Subcutaneous preadipocyte (primary cell): ENCODE measurements around the gene CGB5. TPM values are rescaled to one million over a fixed set of nuclear protein-coding genes. Genes with fewer than 3 reads are reported as not detected.

ENCODE experiments used
- small RNA-seq: library from RNA; depleted of rRNA; stranded (forward); fragments of <200 nt; gene quantifications from one replicate; pipeline ENCODE3, GENCODE V24; 2012
- total RNA-seq: library from RNA; depleted of rRNA; stranded (reverse); fragments of >200 nt; gene quantifications from 2 replicates; pipeline ENCODE4 v1.2.3, GENCODE V29; 2012

CGB5 gene
- total RNA-seq = not detected in 2 replicates

GRCh38 chr19:49043548-49043947, at the start of gene CGB5:
Gene CGB5, plus strand, starts transcription at chr19:49043848. Its CDS starts 362 bp downstream, at chr19:49044210.

GRCh38 chr19:49017041-49017665, 26.5 kb upstream of the CGB5 start, which contains the start of gene LHB:
Gene LHB, minus strand, starts transcription at chr19:49017091. Its CDS starts 10 bp downstream, at chr19:49017081.

GRCh38 chr19:49024233-49024632, 19.4 kb upstream of the CGB5 start, which contains the start of gene CGB3:
Gene CGB3, minus strand, starts transcription at chr19:49024333. Its CDS starts 362 bp downstream, at chr19:49023971.

GRCh38 chr19:49031642-49032301, 11.9 kb upstream of the CGB5 start, which contains the start of gene CGB2:
Gene CGB2, plus strand, starts transcription at chr19:49031890. Its CDS starts 206 bp downstream, at chr19:49032096.

GRCh38 chr19:49036815-49037214, 6.8 kb upstream of the CGB5 start, which contains the start of gene CGB1:
Gene CGB1, minus strand, starts transcription at chr19:49036895. Its CDS starts 184 bp downstream, at chr19:49036711.

GRCh38 chr19:49049011-49049410, 5.4 kb downstream of the CGB5 start, which contains the start of gene CGB8:
Gene CGB8, minus strand, starts transcription at chr19:49049111. Its CDS starts 372 bp downstream, at chr19:49048739.

GRCh38 chr19:49057636-49058234, 14.1 kb downstream of the CGB5 start, which contains the start of gene CGB7:
Gene CGB7, minus strand, starts transcription at chr19:49057749. Its CDS starts 2,374 bp downstream, at chr19:49055375.

GRCh38 chr19:49064768-49065611, 21.3 kb downstream of the CGB5 start, which contains the start of gene NTF4:
Gene NTF4, minus strand, starts transcription at chr19:49064818. Its CDS starts 2,821 bp downstream, at chr19:49061997.

GRCh38 chr19:49085020-49085867, 41.6 kb downstream of the CGB5 start, which contains the start of gene SNRNP70:
Gene SNRNP70, plus strand, starts transcription at chr19:49085451. Its CDS starts 964 bp downstream, at chr19:49086415.

Small RNA genes lying within 50 kb of the gene (small RNA-seq; reads per million reads assigned to genes)
- not detected for gene MIR6798
- gene RN7SL708P = not detected

Other genes starting within 250 kb of the CGB5 start
- gene BCAT2, start 232.8 kb upstream of the CGB5 start, total RNA-seq = 43.7 and 44.2 TPM in 2 replicates
- gene HSD17B14, start 207.4 kb upstream of the CGB5 start, total RNA-seq = 1.1 and 1.4 TPM in 2 replicates
- gene PLEKHA4, start 175.2 kb upstream of the CGB5 start, total RNA-seq = 16.4 and 21.3 TPM in 2 replicates
- gene PPP1R15A, start 171.4 kb upstream of the CGB5 start, total RNA-seq = 41.5 and 55.9 TPM in 2 replicates
- gene TULP2, start 145.1 kb upstream of the CGB5 start, total RNA-seq = 0.37 TPM in 1 of 2 replicates, not detected in the other
- 134 and 211 TPM in 2 replicates for gene NUCB1, start 143.5 kb upstream of the CGB5 start, total RNA-seq
- gene DHDH, start 110.1 kb upstream of the CGB5 start, total RNA-seq = not detected in 2 replicates
- 47.0 and 70.8 TPM in 2 replicates for gene BAX, start 89.0 kb upstream of the CGB5 start, total RNA-seq
- gene FTL, start 78.5 kb upstream of the CGB5 start, total RNA-seq = 2,886 and 3,269 TPM in 2 replicates
- gene GYS1, start 50.5 kb upstream of the CGB5 start, total RNA-seq = 55.1 and 57.0 TPM in 2 replicates
- gene RUVBL2, start 50.0 kb upstream of the CGB5 start, total RNA-seq = 301 and 328 TPM in 2 replicates
- gene LHB, start 26.8 kb upstream of the CGB5 start, total RNA-seq = not detected in 2 replicates
- not detected in 2 replicates for gene CGB3, start 19.5 kb upstream of the CGB5 start, total RNA-seq
- not detected in 2 replicates for gene CGB2, start 12.0 kb upstream of the CGB5 start, total RNA-seq
- gene CGB1, start 7.0 kb upstream of the CGB5 start, total RNA-seq = not detected in 2 replicates
- not detected in 2 replicates for gene CGB8, start 5.3 kb downstream of the CGB5 start, total RNA-seq
- 0.20 TPM in 1 of 2 replicates, not detected in the other for gene CGB7, start 13.9 kb downstream of the CGB5 start, total RNA-seq
- not detected in 2 replicates for gene NTF4, start 21.0 kb downstream of the CGB5 start, total RNA-seq
- not detected in 2 replicates for gene KCNA7, start 28.9 kb downstream of the CGB5 start, total RNA-seq
- 140 and 162 TPM in 2 replicates for gene SNRNP70, start 41.6 kb downstream of the CGB5 start, total RNA-seq
- gene LIN7B, start 70.5 kb downstream of the CGB5 start, total RNA-seq = 1.8 and 2.7 TPM in 2 replicates
- 0.37 and 0.78 TPM in 2 replicates for gene C19orf73, start 75.3 kb downstream of the CGB5 start, total RNA-seq
- gene PPFIA3, start 75.7 kb downstream of the CGB5 start, total RNA-seq = 0.78 and 1.8 TPM in 2 replicates
- not detected in 2 replicates for gene HRC, start 111.5 kb downstream of the CGB5 start, total RNA-seq
- gene TRPM4, start 113.9 kb downstream of the CGB5 start, total RNA-seq = 14.1 and 14.3 TPM in 2 replicates